HepG2 (cell line): ENCODE measurements around the gene FRMD8. TPM values are rescaled to one million over a fixed set of nuclear protein-coding genes. Genes with fewer than 3 reads are reported as not detected.

ENCODE experiments used
- ETV5 ChIP-seq: IDR thresholded peaks from 2 replicates; pipeline ENCODE4 v1.6.1; 2018; ENCODE audit warnings: missing biosample characterization, missing genetic modification reagents, inconsistent platforms, borderline replicate concordance
- HDAC2 ChIP-seq: sonication (generic); formaldehyde crosslinking; IDR thresholded peaks from 2 replicates; pipeline ENCODE4 v1.4.0; 2020; ENCODE audit warnings: missing genetic modification reagents
- KDM5B ChIP-seq: sonication (generic); formaldehyde crosslinking; IDR thresholded peaks from 2 replicates; pipeline ENCODE4 v1.4.0; 2020; ENCODE audit warnings: missing genetic modification reagents, mild to moderate bottlenecking, borderline replicate concordance
- MEF2D ChIP-seq: sonication (generic); formaldehyde crosslinking; IDR thresholded peaks from 2 replicates; pipeline ENCODE4 v1.5.1; 2020; ENCODE audit warnings: mild to moderate bottlenecking, missing genetic modification reagents
- NPAS2 ChIP-seq: sonication (generic); formaldehyde crosslinking; IDR thresholded peaks from 2 replicates; pipeline ENCODE4 v1.8.0; 2022; ENCODE audit warnings: mild to moderate bottlenecking, missing genetic modification reagents, borderline replicate concordance
- PRDM10 ChIP-seq: sonication (generic); formaldehyde crosslinking; IDR thresholded peaks from 2 replicates; pipeline ENCODE4 v1.4.0; 2020; ENCODE audit warnings: low read depth, missing genetic modification reagents
- ZNF225 ChIP-seq: sonication (generic); formaldehyde crosslinking; IDR thresholded peaks from 2 replicates; pipeline ENCODE4 v1.4.0; 2020; ENCODE audit warnings: mild to moderate bottlenecking, missing genetic modification reagents
- ZNF274 ChIP-seq: sonication (generic); formaldehyde crosslinking; IDR thresholded peaks from 2 replicates; pipeline ENCODE4 v1.5.1; 2020; ENCODE audit warnings: mild to moderate bottlenecking, missing genetic modification reagents
- ZNF337 ChIP-seq: sonication (generic); formaldehyde crosslinking; IDR thresholded peaks from 2 replicates; pipeline ENCODE4 v1.5.1; 2020; ENCODE audit warnings: missing genetic modification reagents, low read depth, mild to moderate bottlenecking, borderline replicate concordance
- ZNF383 ChIP-seq: sonication (generic); formaldehyde crosslinking; IDR thresholded peaks from 2 replicates; pipeline ENCODE4 v1.4.0; 2020; ENCODE audit warnings: missing genetic modification reagents, mild to moderate bottlenecking, borderline replicate concordance
- ZNF446 ChIP-seq: sonication (generic); formaldehyde crosslinking; IDR thresholded peaks from 2 replicates; pipeline ENCODE4 v1.5.0; 2020; ENCODE audit warnings: mild to moderate bottlenecking, missing genetic modification reagents
- ZNF768 ChIP-seq: sonication (generic); formaldehyde crosslinking; IDR thresholded peaks from 2 replicates; pipeline ENCODE4 v1.4.0; 2020; ENCODE audit warnings: missing genetic modification reagents
- ZNF839 ChIP-seq: sonication (generic); formaldehyde crosslinking; IDR thresholded peaks from 2 replicates; pipeline ENCODE4 v1.4.0; 2020; ENCODE audit warnings: missing genetic modification reagents, mild to moderate bottlenecking, borderline replicate concordance
- ZNF879 ChIP-seq: sonication (generic); formaldehyde crosslinking; IDR thresholded peaks from 2 replicates; pipeline ENCODE4 v1.8.1; 2023; ENCODE audit warnings: missing genetic modification reagents
- polyA plus RNA-seq, 8 experiments: library from polyadenylated mRNA; depleted of rRNA in 3 of 8; stranded (reverse) in 7 of 8; unstranded in 1 of 8; fragments of >200 nt; fragmentation: Illumina TruSeq in 4 of 8; extraction: Trizol in 4 of 8; gene quantifications; 2 replicates each; pipeline versions ENCODE4 v1.2.1 to v1.2.3, GENCODE V29; 2011 to 2016; ENCODE audit warnings: low read depth in 4 of 8, missing spikeins in 1 of 8, mixed read lengths in 1 of 8; ENCODE audit not compliant: insufficient read depth in 1 of 8
- total RNA-seq, 5 experiments: library from RNA; depleted of rRNA; stranded (reverse); fragments of >200 nt; fragmentation: Illumina TruSeq; extraction: Trizol; gene quantifications; 2 replicates each; pipeline ENCODE4 v1.2.3, GENCODE V29; 2016; ENCODE audit warnings: low read depth in 1 of 5
- TF ChIP-seq, protein P1 (sequence below): sonication (generic); formaldehyde crosslinking; IDR thresholded peaks from 2 replicates; pipeline ENCODE4 v1.8.0; 2022; ENCODE audit warnings: mild to moderate bottlenecking, missing genetic modification reagents, moderate library complexity
- TF ChIP-seq, protein P2 (sequence below): sonication (generic); formaldehyde crosslinking; IDR thresholded peaks from 2 replicates; pipeline ENCODE4 v1.4.0; 2020; ENCODE audit warnings: missing genetic modification reagents, borderline replicate concordance
- TF ChIP-seq, protein P3 (sequence below): sonication (generic); formaldehyde crosslinking; conservative IDR thresholded peaks from 2 replicates; pipeline ENCODE4 v1.4.0; 2020; ENCODE audit warnings: missing genetic modification reagents
- TF ChIP-seq, protein P4 (sequence below): IDR thresholded peaks from 2 replicates; pipeline ENCODE4 v1.6.1; 2018; ENCODE audit warnings: missing genetic modification reagents

FRMD8 gene
- total and polyA plus RNA-seq, 2 of the 13 experiments (the other 11 are each of a cell fraction or from before 2014, with no cell fraction given), result 5.8 to 20.6 TPM

DNA sequence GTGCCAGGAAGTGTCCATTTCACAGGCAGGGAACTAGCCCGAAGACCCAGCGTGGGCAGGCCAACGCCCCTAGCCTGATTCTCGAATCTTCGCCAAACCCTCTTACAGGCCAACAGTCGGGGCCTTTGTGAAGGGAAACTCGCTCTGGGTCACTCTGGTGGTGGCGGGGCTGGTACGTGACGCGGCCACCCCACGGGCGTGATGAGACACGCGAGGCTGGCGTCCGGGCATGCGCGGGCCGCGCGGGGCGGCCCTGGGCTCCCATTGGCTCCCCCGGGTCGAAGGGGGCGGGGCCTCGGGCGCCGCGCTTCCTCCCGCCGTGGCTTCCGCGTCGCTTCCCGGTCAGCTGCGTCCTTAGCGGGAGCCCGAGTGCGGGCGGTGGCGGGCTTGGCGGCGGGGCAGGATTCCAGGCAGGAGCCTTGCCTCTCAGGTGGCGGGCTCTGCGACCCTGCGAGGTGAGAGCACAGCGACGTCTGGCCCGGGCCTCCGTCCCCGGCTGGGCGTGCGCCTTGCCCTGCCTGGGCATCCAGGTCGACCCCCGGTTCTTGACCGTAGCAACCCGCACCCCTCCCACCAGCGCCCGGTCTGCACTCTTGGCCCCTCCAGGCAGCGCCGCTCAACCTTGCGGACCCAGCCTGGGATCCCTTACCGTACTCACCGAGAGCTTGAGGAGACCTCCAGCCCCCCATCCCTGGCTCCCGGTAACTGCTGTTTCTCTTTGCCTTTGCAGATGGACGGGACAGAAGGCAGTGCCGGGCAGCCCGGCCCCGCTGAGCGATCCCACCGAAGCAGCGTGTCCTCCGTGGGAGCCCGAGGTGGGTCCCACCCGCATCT, at the start of gene FRMD8 (continued):
- TF ChIP-seq PRDM10 (CRISPR knock-in tag) (peak; percentile 25; the same call in 1 of the 2 replicates), ZNF337 (CRISPR knock-in tag) (no peak), NPAS2 (CRISPR knock-in tag) (no peak), ZNF383 (0 out of 2 replicates have a peak, but pooled peaks have one; percentile 71), ZNF446 (peak; percentile 69; the same call in 1 of the 2 replicates), ETV5 (no peak; the same call in 1 of the 2 replicates), HDAC2 (CRISPR knock-in tag) (peak; percentile 75; the same call in 1 of the 2 replicates), MEF2D (0 out of 2 replicates have a peak, but pooled peaks have one; percentile 7), ZNF879 (no peak), ZNF274 (CRISPR knock-in tag) (0 out of 2 replicates have a peak, but pooled peaks have one; percentile 12), ZNF225 (no peak), ZNF839 (CRISPR knock-in tag) (0 out of 2 replicates have a peak, but pooled peaks have one; percentile 28), KDM5B (peak; percentile 89), ZNF768 (CRISPR knock-in tag) (peak; percentile 59; the same call in 1 of the 2 replicates)
- TF ChIP-seq, protein P1, sequence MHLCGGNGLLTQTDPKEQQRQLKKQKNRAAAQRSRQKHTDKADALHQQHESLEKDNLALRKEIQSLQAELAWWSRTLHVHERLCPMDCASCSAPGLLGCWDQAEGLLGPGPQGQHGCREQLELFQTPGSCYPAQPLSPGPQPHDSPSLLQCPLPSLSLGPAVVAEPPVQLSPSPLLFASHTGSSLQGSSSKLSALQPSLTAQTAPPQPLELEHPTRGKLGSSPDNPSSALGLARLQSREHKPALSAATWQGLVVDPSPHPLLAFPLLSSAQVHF, result no peak
- TF ChIP-seq, protein P2, sequence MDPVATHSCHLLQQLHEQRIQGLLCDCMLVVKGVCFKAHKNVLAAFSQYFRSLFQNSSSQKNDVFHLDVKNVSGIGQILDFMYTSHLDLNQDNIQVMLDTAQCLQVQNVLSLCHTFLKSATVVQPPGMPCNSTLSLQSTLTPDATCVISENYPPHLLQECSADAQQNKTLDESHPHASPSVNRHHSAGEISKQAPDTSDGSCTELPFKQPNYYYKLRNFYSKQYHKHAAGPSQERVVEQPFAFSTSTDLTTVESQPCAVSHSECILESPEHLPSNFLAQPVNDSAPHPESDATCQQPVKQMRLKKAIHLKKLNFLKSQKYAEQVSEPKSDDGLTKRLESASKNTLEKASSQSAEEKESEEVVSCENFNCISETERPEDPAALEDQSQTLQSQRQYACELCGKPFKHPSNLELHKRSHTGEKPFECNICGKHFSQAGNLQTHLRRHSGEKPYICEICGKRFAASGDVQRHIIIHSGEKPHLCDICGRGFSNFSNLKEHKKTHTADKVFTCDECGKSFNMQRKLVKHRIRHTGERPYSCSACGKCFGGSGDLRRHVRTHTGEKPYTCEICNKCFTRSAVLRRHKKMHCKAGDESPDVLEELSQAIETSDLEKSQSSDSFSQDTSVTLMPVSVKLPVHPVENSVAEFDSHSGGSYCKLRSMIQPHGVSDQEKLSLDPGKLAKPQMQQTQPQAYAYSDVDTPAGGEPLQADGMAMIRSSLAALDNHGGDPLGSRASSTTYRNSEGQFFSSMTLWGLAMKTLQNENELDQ, result no peak
- TF ChIP-seq, protein P3, sequence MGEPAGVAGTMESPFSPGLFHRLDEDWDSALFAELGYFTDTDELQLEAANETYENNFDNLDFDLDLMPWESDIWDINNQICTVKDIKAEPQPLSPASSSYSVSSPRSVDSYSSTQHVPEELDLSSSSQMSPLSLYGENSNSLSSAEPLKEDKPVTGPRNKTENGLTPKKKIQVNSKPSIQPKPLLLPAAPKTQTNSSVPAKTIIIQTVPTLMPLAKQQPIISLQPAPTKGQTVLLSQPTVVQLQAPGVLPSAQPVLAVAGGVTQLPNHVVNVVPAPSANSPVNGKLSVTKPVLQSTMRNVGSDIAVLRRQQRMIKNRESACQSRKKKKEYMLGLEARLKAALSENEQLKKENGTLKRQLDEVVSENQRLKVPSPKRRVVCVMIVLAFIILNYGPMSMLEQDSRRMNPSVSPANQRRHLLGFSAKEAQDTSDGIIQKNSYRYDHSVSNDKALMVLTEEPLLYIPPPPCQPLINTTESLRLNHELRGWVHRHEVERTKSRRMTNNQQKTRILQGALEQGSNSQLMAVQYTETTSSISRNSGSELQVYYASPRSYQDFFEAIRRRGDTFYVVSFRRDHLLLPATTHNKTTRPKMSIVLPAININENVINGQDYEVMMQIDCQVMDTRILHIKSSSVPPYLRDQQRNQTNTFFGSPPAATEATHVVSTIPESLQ, result no peak
- TF ChIP-seq, protein P4, sequence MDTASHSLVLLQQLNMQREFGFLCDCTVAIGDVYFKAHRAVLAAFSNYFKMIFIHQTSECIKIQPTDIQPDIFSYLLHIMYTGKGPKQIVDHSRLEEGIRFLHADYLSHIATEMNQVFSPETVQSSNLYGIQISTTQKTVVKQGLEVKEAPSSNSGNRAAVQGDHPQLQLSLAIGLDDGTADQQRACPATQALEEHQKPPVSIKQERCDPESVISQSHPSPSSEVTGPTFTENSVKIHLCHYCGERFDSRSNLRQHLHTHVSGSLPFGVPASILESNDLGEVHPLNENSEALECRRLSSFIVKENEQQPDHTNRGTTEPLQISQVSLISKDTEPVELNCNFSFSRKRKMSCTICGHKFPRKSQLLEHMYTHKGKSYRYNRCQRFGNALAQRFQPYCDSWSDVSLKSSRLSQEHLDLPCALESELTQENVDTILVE (CRISPR knock-in tag), result no peak; the same call in 1 of the 2 replicates
